Liver (tissue), 9 donors: ENCODE measurements around the gene PSMB2. TPM values are rescaled to one million over a fixed set of nuclear protein-coding genes. Genes with fewer than 3 reads are reported as not detected.

Experiments used
- DNase-seq: peaks from one replicate; pipeline ENCODE4 v3.0.0-alpha.2; 2017; ENCODE audit warnings: low spot score
- H3K27ac ChIP-seq, 2 donors: one replicate each; pipeline ENCODE4 v1.7.0; 2013; ENCODE audit warnings: inconsistent platforms in 2 of 2, low read length in 2 of 2, control low read depth in 1 of 2, low read depth in 1 of 2, mild to moderate bottlenecking in 1 of 2
- H3K27me3 ChIP-seq, 4 donors: one replicate each; pipeline versions ENCODE4 v1.6.1 to v1.7.0; 2013; ENCODE audit warnings: low read length in 3 of 4, inconsistent platforms in 1 of 4, mild to moderate bottlenecking in 1 of 4, moderate library complexity in 1 of 4; ENCODE audit not compliant: control insufficient read depth in 4 of 4, insufficient read depth in 4 of 4
- H3K36me3 ChIP-seq, 4 donors: one replicate each; pipeline versions ENCODE4 v1.6.1 to v1.7.0; 2013; ENCODE audit warnings: low read length in 3 of 4, mild to moderate bottlenecking in 3 of 4, low read depth in 1 of 4, moderate library complexity in 1 of 4; ENCODE audit not compliant: control insufficient read depth in 4 of 4, insufficient read depth in 3 of 4
- H3K4me1 ChIP-seq, 4 donors: one replicate each; pipeline versions ENCODE4 v1.6.1 to v1.7.0; 2013; ENCODE audit warnings: low read length in 3 of 4, mild to moderate bottlenecking in 3 of 4, moderate library complexity in 1 of 4; ENCODE audit not compliant: control insufficient read depth in 4 of 4, insufficient read depth in 4 of 4
- H3K4me3 ChIP-seq, 3 donors: one replicate each; pipeline versions ENCODE4 v1.6.1 to v1.7.0; 2013; ENCODE audit warnings: low read length in 3 of 3, control low read depth in 1 of 3, low read depth in 1 of 3, mild to moderate bottlenecking in 1 of 3
- H3K9ac ChIP-seq, 2 donors: one replicate each; pipeline ENCODE4 v1.7.0; 2013; ENCODE audit warnings: low read length in 2 of 2, mild to moderate bottlenecking in 2 of 2, moderate library complexity in 2 of 2, control low read depth in 1 of 2, low read depth in 1 of 2
- H3K9me3 ChIP-seq, 4 donors: one replicate each; pipeline versions ENCODE4 v1.6.1 to v1.7.0; 2013; ENCODE audit warnings: low read length in 3 of 4; ENCODE audit not compliant: control insufficient read depth in 4 of 4
- ATF3 ChIP-seq: IDR thresholded peaks from 2 replicates; pipeline ENCODE4 v1.6.1; 2016; ENCODE audit warnings: antibody characterized with exemption
- EGR1 ChIP-seq, 2 donors: IDR thresholded peaks; 2 replicates each; pipeline ENCODE4 v1.6.1; 2016 to 2018; ENCODE audit warnings: antibody characterized with exemption in 2 of 2, low read depth in 2 of 2
- FOXA1 ChIP-seq: IDR thresholded peaks from 2 replicates; pipeline ENCODE4 v1.6.1; 2016; ENCODE audit warnings: antibody characterized with exemption
- FOXA2 ChIP-seq: IDR thresholded peaks from 2 replicates; pipeline ENCODE4 v1.6.1; 2016; ENCODE audit warnings: antibody characterized with exemption
- GABPA ChIP-seq, 2 donors: IDR thresholded peaks in 1 of 2; conservative IDR thresholded peaks in 1 of 2; 2 replicates each; pipeline ENCODE4 v1.6.1; 2016; ENCODE audit warnings: antibody characterized with exemption in 2 of 2, mild to moderate bottlenecking in 1 of 2, moderate library complexity in 1 of 2
- HNF4A ChIP-seq, 2 donors: conservative IDR thresholded peaks; 2 replicates each; pipeline ENCODE4 v1.6.1; 2016; ENCODE audit warnings: antibody characterized with exemption in 2 of 2, mild to moderate bottlenecking in 2 of 2
- HNF4G ChIP-seq: IDR thresholded peaks from 2 replicates; pipeline ENCODE4 v1.6.1; 2016; ENCODE audit warnings: antibody characterized with exemption
- MAX ChIP-seq: IDR thresholded peaks from 2 replicates; pipeline ENCODE4 v1.6.1; 2016; ENCODE audit warnings: antibody characterized with exemption
- NR2F2 ChIP-seq: IDR thresholded peaks from 2 replicates; pipeline ENCODE4 v1.6.1; 2016; ENCODE audit warnings: antibody characterized with exemption
- RAD21 ChIP-seq, 2 donors: IDR thresholded peaks; 2 replicates each; pipeline ENCODE4 v1.6.1; 2016; ENCODE audit warnings: antibody characterized with exemption in 2 of 2, mild to moderate bottlenecking in 2 of 2
- SP1 ChIP-seq: IDR thresholded peaks from 2 replicates; pipeline ENCODE4 v1.6.1; 2018; ENCODE audit warnings: antibody characterized with exemption, mild to moderate bottlenecking
- TAF1 ChIP-seq: conservative IDR thresholded peaks from 2 replicates; pipeline ENCODE4 v1.6.1; 2016; ENCODE audit warnings: antibody characterized with exemption, mild to moderate bottlenecking
- YY1 ChIP-seq: IDR thresholded peaks from 2 replicates; pipeline ENCODE4 v1.6.1; 2016; ENCODE audit warnings: antibody characterized with exemption, mild to moderate bottlenecking
- WGBS: extraction: QIAGEN DNeasy Blood & Tissue Kit; methylation state at CpG from one replicate; pipeline ENCODE4 v1.1.7; 2013; 5-methylcytosine and 5-hydroxymethylcytosine counted together
- polyA plus RNA-seq, 2 donors: library from polyadenylated mRNA; stranded (reverse) in 1 of 2; unstranded in 1 of 2; fragments of 200-250 nt in 1 of 2; fragments of >200 nt in 1 of 2; fragmentation: Nextera tagmentation in 1 of 2; extraction: Ambion mirVana in 1 of 2; gene quantifications; one replicate each; pipeline versions ENCODE4 v1.2.1 to v1.2.3, GENCODE V29; 2013 to 2015
- total RNA-seq, 2 donors: library from RNA; depleted of rRNA; stranded (reverse); fragments of >200 nt; gene quantifications; one replicate each; pipeline ENCODE4 v1.2.3, GENCODE V29; 2014
- TF ChIP-seq, protein P1 (sequence below): IDR thresholded peaks from 2 replicates; pipeline ENCODE4 v1.6.1; 2016; ENCODE audit warnings: antibody characterized with exemption, mild to moderate bottlenecking
- TF ChIP-seq, protein P2 (sequence below): IDR thresholded peaks from 2 replicates; pipeline ENCODE4 v1.6.1; 2016; ENCODE audit warnings: antibody characterized with exemption
- donor health status: healthy.
- donor health status: healthy.
- donor health status: healthy.
- donor health status: healthy.
- donor health status: healthy.

PSMB2 gene
- total and polyA plus RNA-seq, 4 donors: 19.1 to 76.6 (median 40.8) TPM

DNA sequence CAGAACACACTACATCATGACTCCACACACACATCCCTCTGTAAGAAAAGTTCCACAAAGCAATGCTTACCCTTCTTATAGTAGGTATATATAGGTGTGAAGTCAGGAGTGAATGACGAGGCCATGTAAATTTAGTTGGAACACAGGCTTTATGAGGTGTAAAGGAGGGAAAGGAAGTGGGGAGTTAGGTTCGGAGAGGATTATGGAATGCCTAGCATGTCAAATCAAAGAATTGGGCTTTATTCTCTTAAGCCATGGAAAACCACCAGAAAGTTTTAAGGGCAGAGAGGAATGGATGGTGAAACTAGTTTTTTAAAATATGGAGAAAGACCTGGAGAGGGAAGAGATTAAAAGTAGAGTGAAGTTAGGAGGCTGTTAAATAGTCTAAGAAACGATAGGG lies 41.9 kb downstream of the PSMB2 start:
- WGBS: 93% methylated on average over 3 of the region's 3 CpGs
- H3K9me3 ChIP-seq: no peaks in the 10 kb centered on the region
- TF ChIP-seq, protein P1, sequence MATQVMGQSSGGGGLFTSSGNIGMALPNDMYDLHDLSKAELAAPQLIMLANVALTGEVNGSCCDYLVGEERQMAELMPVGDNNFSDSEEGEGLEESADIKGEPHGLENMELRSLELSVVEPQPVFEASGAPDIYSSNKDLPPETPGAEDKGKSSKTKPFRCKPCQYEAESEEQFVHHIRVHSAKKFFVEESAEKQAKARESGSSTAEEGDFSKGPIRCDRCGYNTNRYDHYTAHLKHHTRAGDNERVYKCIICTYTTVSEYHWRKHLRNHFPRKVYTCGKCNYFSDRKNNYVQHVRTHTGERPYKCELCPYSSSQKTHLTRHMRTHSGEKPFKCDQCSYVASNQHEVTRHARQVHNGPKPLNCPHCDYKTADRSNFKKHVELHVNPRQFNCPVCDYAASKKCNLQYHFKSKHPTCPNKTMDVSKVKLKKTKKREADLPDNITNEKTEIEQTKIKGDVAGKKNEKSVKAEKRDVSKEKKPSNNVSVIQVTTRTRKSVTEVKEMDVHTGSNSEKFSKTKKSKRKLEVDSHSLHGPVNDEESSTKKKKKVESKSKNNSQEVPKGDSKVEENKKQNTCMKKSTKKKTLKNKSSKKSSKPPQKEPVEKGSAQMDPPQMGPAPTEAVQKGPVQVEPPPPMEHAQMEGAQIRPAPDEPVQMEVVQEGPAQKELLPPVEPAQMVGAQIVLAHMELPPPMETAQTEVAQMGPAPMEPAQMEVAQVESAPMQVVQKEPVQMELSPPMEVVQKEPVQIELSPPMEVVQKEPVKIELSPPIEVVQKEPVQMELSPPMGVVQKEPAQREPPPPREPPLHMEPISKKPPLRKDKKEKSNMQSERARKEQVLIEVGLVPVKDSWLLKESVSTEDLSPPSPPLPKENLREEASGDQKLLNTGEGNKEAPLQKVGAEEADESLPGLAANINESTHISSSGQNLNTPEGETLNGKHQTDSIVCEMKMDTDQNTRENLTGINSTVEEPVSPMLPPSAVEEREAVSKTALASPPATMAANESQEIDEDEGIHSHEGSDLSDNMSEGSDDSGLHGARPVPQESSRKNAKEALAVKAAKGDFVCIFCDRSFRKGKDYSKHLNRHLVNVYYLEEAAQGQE: no peak
- TF ChIP-seq, protein P2, sequence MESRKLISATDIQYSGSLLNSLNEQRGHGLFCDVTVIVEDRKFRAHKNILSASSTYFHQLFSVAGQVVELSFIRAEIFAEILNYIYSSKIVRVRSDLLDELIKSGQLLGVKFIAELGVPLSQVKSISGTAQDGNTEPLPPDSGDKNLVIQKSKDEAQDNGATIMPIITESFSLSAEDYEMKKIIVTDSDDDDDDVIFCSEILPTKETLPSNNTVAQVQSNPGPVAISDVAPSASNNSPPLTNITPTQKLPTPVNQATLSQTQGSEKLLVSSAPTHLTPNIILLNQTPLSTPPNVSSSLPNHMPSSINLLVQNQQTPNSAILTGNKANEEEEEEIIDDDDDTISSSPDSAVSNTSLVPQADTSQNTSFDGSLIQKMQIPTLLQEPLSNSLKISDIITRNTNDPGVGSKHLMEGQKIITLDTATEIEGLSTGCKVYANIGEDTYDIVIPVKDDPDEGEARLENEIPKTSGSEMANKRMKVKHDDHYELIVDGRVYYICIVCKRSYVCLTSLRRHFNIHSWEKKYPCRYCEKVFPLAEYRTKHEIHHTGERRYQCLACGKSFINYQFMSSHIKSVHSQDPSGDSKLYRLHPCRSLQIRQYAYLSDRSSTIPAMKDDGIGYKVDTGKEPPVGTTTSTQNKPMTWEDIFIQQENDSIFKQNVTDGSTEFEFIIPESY: no peak
- no peak for TF ChIP-seq TAF1
- TF ChIP-seq HNF4G: no peak
- TF ChIP-seq YY1: no peak
- no peak for TF ChIP-seq NR2F2
- TF ChIP-seq EGR1 (IDR thresholded peaks at IDR 0.05; ENCODE audit: low read depth in 2 of 2): no peak
- TF ChIP-seq MAX: no peak
- no peak for TF ChIP-seq FOXA2
- no peak for TF ChIP-seq GABPA (IDR thresholded peaks at IDR 0.05 in 1 of 2, conservative IDR thresholded peaks at IDR 0.05 in 1 of 2)
- no peak for TF ChIP-seq SP1
- no peak for TF ChIP-seq ATF3
- no peak for TF ChIP-seq HNF4A (conservative IDR thresholded peaks at IDR 0.05)
- no peak for TF ChIP-seq RAD21 (IDR thresholded peaks at IDR 0.05)
- H3K9ac ChIP-seq: no peak overlapping the region
- no peak for DNase-seq
- H3K4me1 ChIP-seq: no peaks in the 10 kb centered on the region
- no peak overlapping the region for H3K4me3 ChIP-seq
- peaks cover 17 to 34% (median 27%) of the 10 kb centered on the region in 4 donors for H3K36me3 ChIP-seq
- H3K27me3 ChIP-seq: no peaks in the 10 kb centered on the region
- H3K27ac ChIP-seq: no peak overlapping the region

DNA sequence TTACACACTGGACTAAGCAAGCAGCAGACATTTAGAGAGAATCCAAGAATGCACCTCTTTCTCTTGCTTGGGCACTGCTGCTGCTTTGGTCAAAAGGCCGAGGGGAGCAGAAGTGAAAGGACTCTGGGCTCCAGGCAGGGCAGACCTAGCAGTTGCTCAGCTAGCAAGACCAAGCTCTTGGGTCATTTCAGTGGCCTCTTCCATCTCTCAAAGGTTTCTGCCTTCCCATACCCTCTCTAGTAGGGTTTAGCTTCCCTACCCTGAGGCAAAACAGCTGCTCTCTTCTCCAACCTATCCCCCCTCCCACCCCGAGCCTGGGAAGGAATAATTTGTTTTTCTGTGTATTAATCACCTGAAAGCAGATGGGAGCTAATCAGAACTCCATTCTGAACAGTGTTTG lies 42.4 kb downstream of the PSMB2 start:
- H3K4me3 ChIP-seq: no peak overlapping the region
- H3K9ac ChIP-seq: no peak overlapping the region
- 90% methylated on average over 2 of the region's 2 CpGs for WGBS
- H3K27me3 ChIP-seq: no peaks in the 10 kb centered on the region
- TF ChIP-seq HNF4A (conservative IDR thresholded peaks at IDR 0.05) (no peak), FOXA1 (no peak), EGR1 (IDR thresholded peaks at IDR 0.05; ENCODE audit: low read depth in 2 of 2) (no peak)
- H3K9me3 ChIP-seq: no peaks in the 10 kb centered on the region
- no peak for DNase-seq
- H3K36me3 ChIP-seq: peaks cover 17 to 30% (median 23%) of the 10 kb centered on the region in 4 donors
- H3K4me1 ChIP-seq: no peaks in the 10 kb centered on the region
- no peak overlapping the region for H3K27ac ChIP-seq
